Body of pancreas (tissue), 4 donors: ENCODE measurements around the gene LMX1A.

ENCODE experiments used
- CTCF ChIP-seq, 7 experiments: fragments of 450-650 bp in 4 of 7; fragments of 200-600 bp in 3 of 7; sonication (generic) in 3 of 7; IDR thresholded peaks; one replicate each; pipeline ENCODE4 v1.5.1; 2016 to 2019; ENCODE audit warnings: antibody characterized with exemption in 7 of 7
- POLR2A ChIP-seq, 3 donors: fragments of 450-650 bp; IDR thresholded peaks; one replicate each; pipeline ENCODE4 v1.6.1; 2016; ENCODE audit warnings: antibody characterized with exemption in 3 of 3, mild to moderate bottlenecking in 2 of 3

GRCh38 chr1:165217958-165218357 lies 138.6 kb downstream of the LMX1A start:
- TF ChIP-seq POLR2A (IDR thresholded peaks at IDR 0.05) (no peak), CTCF (IDR thresholded peaks at IDR 0.05) (no peak)
